Frontal cortex (tissue), 4 donors: ENCODE measurements around the gene BCORL1. TPM values are rescaled to one million over a fixed set of nuclear protein-coding genes. Genes with fewer than 3 reads are reported as not detected.

Source experiments
- DNase-seq, 2 donors: peaks; one replicate each; pipeline ENCODE4 v3.0.0; 2012; ENCODE audit warnings: low spot score in 2 of 2
- FAIRE-seq: peaks from 2 replicates; lab custom pipeline; 2012; peaks lifted over from hg19 to GRCh38; lab: Jason Lieb, UNC
- total RNA-seq: library from RNA; depleted of rRNA; stranded (reverse); fragments of >200 nt; gene quantifications from one replicate; pipeline ENCODE4 v1.2.3, GENCODE V29; 2014
- donor health status: control.
- donor health status: control.
- donor health status: control.

The BCORL1 gene
- total RNA-seq, 1 donor from 2014 or later: 2.0 TPM

DNA sequence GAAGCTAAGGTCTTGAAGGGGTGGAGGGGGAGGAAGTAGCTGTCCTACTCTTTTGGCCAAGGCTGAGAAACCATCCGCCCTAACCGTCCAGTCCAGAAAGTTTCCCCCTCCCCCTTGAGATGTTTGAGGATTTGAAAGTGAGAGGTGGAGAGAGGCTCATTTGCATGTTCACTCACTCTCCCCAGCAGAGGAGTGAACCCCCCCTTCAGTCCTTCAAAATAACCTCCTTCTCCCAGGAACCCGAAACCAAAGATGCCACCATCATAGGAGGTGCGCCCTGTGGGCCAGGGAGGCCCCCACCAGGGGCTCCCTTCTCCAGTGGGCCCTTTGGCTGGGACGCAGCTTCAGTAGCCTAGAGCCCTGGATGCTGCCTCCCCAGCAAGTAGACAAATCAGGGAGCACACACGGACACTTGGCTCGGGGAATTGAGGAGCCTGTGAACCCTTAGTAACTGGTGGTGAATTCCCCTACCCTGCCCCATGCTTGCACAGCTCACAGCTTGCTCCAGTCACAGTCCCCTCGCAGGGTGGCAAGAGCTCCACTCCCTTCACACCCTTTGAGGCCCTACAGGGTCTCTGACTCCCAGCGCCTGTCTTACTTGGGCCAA, 102.3 kb downstream of the BCORL1 start:
- DNase-seq (no peak), FAIRE-seq (no peak)

DNA sequence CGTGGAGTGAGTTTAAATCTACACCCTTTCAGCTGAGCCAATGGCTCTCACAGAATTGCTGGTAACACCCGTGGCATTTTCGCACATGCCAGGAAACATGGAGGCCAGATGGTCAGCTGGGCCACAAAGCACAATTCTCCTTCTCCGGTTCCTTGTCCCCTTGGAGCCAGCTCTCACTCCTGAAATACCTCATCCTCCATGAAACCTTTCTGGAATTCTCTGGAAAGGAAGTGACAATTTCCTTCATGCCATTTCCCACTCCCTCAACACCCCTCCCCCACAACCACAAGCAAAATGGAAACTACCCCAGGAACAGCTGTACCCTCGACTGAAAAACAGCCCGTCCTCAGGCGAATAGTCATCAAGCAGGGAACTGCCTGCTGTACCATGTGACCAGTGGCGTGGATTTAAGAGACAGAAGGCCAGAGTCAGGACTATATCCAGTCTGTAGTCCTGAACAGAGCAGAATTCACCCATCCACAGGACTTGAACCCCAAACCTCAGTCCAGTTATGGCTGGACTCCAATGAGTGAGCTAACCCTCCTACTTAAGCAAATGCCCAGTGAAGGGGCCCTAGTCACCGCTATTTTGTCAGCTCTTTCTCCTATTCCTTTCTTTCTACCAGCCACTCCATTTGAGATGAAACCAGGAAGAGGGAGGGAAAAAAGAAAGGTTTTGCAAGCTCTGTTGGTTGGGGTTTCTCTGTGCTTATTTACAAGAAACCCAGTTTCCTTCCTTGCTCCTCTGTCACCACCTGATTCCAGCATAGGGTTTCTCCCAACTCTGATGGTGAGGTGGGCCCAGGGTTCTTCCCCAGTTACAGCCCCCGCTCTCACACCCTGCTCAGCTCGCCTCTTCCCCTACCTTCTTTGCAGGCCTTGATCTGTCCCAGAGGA, 103.4 kb downstream of the BCORL1 start:
- DNase-seq: no peak
- no peak for FAIRE-seq

DNA sequence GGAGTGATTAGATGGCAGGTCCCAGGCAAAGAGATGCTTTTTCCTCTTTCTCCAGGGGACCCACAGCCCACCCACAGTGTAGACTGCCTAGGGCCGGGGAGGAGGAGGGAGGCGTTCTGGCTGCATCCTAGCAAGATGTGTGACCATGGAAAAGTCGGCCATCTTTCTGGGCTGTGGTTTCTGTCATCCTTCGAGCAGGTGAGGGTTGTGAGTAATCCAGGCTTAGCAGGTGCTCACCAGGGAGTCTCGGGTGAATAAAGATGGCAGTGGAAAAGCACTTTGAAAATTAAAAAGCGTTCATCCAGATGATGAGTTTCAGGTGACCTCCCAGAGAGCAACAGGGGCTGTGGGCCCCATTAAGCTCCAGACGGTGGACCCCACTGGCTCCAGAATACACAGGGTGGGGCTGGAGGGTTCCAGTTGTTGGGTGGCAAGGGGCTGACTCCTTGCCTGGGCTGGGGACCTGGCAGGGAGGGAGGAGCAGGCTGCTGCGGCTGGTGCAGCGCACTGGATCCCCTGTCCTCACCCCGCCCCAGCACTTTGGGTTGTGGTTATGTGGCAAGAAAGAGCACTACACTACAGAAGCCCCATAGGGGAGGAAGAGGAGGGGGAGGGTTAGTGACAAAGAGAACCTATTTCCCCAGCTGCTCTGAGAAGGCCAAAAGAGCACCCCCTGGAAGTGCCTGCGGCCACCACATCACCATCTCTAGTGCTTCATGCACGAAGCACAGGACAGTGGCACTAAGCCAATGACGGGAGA, 104.2 kb downstream of the BCORL1 start:
- DNase-seq: no peak
- FAIRE-seq: no peak

DNA sequence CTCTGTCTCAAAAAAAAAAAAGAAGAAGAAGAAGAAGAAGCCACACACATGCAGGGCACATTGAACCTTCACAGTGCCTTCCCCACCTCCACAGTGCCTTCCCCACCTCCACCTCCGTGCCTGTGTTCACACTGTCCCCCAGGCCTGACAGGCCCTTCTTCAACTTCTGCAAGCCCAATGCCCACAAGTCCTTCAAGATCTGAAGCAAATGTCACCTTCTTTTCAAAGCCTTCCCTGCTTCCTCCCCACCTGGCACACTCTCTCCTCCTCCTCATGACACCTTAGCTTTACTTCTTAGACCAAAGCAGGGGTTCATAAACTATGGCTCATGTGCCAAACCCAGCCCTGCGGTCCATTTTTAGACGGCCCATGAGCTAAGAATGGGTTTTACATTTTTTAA, 107.9 kb downstream of the BCORL1 start:
- DNase-seq (no peak), FAIRE-seq (no peak)

DNA sequence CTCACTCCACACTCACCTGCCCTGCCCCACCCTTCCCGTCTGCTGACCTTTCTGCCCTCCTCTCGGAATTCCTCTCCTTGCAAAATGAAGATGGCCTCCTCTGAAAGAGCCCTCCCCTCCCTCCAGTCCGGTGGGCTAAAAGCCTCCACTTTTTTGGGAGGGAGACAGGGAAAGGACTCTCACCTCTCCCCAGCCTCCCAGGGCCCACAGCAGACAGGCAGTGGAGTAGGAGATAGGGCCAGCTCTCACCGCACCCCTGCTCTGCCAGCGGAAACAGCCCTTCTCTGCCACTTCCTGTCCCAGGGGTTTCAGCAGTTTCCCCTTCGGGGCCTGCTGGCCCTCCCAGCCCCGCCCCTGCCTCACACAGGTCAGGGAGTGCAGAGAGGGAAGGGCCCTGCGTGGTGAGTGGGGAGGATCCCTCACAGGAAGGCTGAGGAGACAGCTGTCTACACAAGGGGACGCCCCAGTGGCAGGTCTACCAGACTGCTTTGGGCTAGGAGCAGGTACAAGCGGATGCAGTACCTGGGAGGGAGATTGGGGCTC, 109.6 kb downstream of the BCORL1 start:
- no peak for DNase-seq
- no peak for FAIRE-seq

DNA sequence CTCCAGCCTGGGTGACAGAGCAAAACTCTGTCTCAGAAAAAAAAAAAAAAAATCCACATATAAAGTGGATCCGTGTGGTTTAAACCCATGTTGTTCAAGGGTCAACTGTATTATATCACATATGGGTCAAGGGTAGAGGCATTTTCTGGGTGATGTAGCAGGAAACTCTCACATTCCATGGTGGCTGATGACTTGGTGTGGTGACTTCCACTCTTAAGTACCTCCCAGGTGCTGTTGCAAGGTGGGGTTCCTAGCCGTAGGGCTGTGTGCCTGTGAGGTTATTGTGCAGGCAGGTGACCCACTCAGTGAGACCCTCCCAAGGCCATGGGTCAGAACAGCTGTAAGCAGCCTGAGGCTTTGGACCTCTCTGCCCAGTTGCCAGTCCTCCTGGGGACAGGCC, 110.8 kb downstream of the BCORL1 start:
- no peak for DNase-seq

DNA sequence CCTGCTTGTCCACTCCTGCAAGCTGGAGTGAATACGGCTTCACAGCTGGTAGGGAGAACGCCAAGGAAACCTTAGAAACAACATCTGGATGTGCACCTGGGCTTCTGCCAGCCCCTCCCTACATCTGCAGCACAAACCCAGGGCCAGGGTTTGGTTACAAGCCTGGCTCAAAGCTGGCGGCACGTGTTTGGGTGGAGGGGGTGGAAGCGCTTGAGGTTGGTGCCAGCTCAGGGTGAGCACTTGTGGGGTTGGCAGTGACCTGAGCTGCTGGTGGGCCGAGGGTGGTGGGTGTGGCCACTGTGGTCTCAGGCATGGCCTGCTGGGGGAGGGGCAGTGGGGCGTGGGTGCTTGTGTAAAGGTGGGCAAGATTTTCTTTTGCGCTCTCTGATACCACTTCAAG, 112.3 kb downstream of the BCORL1 start:
- FAIRE-seq (no peak), DNase-seq (no peak)

More for the DNA sequence above, 110.8 kb downstream of the BCORL1 start:
- no peak for FAIRE-seq

DNA sequence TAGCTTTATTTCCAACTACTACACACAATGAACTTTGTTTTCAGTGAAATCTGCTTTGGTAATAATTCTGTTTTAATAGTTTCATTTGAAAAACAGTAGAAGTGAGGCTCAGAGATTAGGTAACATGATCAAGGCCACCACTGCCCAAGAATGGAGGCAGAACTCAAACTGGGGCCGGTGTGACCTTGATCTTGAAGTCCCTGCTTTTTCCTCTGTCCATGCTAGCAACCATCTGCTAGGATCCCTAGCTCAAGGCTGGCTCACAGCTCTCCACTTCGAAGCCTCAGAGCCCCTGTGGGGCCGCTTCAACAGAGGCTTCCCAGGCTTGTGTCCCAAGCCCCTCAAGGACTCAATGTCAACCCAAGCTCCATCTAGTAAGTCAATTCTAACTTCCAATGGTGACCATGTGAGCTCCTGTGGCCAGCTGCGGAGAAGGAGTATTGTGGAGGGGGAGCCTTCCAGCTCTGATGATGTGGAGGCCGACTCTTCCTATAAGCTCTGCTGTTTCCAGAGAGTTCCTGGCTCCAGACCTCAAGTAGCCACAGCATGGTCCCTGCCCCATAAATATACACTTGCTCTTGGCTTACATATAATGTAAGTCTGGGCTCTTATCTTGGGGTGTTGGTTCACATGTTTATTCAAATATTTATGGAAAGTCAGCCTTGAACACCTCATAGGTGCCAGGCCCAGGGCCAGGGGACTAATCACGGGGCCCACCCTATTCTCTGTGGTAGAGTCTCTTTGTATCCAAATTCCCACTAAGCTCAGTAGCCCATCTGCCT, 113.0 kb downstream of the BCORL1 start:
- no peak for DNase-seq
- FAIRE-seq: no peak

DNA sequence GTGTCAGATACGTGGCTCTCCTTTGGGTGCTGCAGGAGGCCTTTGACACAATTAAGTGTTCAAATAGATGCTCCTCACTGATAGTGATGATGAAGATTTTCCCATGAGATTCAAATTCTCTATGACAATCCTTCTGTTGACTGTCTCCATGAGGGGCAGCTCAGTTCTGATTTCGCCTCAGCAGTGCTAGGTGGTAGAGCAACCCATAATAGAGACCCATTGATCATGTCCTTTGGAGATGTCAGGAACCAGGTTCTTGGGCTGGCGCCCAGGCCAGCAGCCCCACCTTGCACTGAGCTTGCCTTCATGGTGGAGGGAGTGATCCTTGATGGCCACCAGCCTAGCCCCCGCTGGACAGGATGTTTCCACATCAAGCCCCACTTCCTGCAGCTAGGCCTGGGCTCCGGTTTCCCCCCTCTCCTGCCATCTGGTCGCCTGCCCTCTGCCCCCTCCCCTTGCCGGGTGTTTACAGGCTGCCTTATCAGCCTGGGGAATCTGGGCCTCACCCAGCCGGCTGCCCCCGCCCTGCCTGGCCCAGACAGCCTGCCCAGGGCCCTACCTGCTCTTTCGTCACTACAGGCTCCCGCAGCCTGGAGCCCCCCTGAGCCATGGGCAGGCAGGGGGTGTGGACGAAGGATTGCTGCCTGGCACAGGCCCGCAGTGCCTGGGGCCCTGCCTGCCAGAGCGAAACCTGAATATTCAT, 115.2 kb downstream of the BCORL1 start:
- DNase-seq: no peak
- FAIRE-seq: no peak

DNA sequence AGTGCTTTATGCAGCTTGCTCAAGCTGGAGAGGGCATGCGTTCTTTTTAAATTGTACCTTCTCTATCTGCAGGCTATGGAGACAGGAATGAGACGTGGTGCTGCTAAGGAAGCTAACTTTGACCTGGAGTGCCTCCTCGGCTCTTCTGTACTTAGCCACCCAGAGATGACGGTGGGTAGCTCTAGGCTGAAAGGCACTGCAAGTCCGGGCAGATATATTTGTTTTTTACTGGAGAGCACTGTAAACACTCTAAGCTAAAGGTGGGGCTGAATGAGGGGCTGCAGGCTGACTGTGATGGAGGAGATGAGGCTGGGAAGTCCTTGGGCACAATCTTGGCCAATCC, 115.7 kb downstream of the BCORL1 start:
- FAIRE-seq: no peak

DNA sequence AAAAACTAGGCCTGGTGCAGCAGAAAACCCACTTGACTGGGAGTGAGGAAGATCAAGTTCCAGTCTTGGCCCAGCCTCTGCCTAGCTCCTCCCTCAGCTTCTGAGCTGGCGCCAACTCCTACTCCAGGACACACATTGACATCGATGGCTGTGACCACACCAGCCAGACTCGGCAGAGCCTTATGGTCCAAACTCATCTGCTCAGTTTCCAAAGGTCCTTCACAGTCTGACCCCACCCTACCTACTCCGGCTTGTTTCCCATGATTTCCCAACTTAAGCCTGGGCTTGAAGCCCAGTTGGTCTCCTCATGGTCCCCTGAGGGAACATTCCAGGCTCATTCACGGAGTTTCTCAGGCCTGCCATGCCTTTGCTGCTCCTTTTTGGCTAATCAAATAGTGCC, 117.7 kb downstream of the BCORL1 start:
- DNase-seq (no peak), FAIRE-seq (no peak)

More for the DNA sequence above, 115.7 kb downstream of the BCORL1 start:
- no peak for DNase-seq

DNA sequence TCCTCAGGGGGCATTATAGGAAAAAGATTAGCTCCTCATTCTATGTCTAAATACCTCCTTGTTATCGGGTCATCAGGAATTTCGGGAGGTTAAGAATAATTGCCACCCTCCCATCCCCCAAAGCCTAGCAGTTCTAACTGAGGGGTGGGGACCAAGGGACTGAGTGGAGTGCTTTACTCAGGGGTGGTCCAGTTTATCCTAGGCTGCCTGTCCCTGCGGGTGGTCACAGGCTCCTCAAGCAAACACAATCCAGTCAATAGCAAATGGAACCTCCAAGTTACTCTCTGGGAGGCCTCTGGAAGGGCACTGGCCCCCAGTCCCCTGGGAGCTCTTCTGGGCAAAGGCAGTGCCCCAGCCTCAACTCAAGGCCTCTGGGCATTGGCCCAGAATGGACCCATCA, 121.2 kb downstream of the BCORL1 start:
- DNase-seq (no peak), FAIRE-seq (no peak)

DNA sequence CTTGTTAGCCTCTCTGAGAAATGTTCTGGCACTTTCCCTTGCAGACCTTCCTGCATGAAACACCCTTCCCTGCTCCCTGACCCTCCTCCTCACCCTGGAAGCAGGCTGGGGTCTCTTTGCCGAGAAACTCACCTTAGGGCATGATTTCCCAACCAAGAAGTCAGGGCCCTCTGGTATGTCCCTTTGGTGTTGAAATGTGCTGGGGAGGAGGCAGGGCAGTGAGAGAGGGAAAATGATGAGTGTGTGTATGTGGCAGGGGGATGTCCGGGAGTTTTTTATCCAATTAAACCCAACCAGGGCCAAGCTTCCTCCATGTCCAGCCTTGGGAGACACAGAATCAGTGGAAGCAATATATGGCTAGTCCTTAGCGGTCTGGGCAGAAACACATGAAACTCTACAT, 122.8 kb downstream of the BCORL1 start:
- FAIRE-seq: no peak
- DNase-seq: no peak

DNA sequence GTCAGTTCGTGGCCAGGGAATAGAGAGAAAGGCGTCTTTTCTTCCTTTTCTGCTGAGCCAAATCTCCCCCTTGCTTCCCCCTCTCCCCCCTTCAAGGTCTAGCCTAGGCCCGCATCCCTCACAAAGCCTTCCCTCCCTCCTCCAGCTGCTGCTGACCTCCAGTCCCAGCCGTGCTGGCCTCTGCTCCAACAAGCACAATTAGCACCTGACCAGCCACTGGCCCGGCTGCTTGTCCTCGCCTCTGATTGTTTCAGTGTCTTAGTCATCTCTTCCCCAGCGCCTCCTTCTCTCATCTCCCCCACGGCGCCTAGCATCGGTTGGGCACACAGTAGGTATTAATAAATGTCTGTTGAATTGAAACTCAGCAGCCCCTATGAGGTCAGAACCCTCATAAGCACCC, 123.6 kb downstream of the BCORL1 start:
- no peak for FAIRE-seq

More for the DNA sequence above, 123.6 kb downstream of the BCORL1 start:
- no peak for DNase-seq

Other genes starting within 250 kb of the BCORL1 start
- gene XPNPEP2, start 243.7 kb upstream of the BCORL1 start, total RNA-seq: under 0.01 TPM
- 0.82 TPM for gene SASH3, start 202.7 kb upstream of the BCORL1 start, total RNA-seq
- gene ZDHHC9, start 138.7 kb upstream of the BCORL1 start, total RNA-seq: 19.6 TPM
- gene UTP14A, start 76.5 kb upstream of the BCORL1 start, total RNA-seq: 11.0 TPM
- gene ELF4, start 127.9 kb downstream of the BCORL1 start, total RNA-seq: 0.41 TPM
- gene AIFM1, start 183.2 kb downstream of the BCORL1 start, total RNA-seq: 11.4 TPM
- gene RAB33A, start 189.3 kb downstream of the BCORL1 start, total RNA-seq: 42.4 TPM